ENCODE measurements around the gene TTLL6.
"Not testable (repeated sequence)": the region's sequence is repeated elsewhere in the genome, so short reads cannot be mapped to it uniquely, and the experiment has no call there.

The TTLL6 gene

DNA sequence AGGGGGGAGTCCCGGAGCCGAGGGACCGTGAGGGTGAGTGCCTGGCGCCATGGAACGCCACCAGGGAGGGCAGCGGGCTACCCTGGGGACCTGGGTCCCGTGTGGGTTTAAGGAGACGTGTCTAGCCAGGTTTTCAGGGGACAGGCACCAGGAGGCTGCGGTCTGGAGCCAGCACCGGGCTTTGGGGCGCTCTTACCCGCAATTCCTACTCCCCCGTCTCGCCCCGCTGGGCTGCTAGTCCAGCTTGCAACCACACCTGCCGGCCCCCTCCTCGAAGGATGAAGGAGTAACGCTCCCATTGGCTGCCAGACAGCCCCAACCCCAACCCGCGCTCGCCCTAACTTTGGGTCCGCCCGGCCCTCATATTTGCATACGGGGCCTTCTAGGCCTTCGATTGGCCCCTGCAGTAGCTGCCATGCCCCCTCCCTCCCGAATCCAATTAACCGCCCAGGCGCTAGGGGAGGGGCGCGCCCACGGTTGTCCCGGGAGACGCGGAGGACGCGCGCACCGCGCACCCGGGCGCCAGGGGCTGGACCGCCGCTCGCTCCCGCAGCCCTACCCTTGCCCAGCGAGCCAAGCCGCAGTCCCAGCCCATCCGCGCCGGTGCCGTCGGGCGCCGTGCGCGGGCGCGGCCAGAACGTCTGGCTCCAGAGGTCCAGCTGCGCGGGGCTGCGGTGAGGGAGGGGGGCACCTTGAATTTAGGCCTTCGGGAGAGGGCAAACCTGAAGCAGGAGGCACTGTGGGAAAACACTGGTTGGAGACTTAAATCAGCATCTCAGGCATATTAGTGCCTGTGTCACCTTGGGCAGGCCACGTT lies at the start of gene TTLL6:
Gene TTLL6 (minus strand): TSS at position 456 of the 817 bp plus-strand sequence. CDS start 157 bp downstream, at position 299.
- DNase-seq = peak; percentile 69

DNA sequence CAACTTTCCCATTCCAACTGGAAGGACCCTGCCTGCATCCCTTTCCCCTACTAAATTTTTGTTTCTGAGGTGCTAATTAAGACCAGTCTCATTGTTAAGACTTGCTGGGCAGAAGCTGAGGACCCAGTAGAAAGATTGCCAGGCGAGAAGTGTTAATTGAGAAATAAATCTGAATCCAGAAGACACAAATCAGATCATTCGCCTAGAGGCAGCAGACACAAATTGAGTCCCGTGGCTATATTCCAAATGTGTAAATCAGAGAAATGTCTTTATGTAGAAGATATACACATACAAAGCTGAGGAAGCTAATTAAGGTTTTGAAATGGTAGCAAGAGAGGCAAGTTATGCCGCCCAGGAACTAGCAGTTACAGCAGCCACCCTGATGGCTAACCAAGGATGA lies 43.4 kb upstream of the TTLL6 start:
- no peak for DNase-seq

DNA sequence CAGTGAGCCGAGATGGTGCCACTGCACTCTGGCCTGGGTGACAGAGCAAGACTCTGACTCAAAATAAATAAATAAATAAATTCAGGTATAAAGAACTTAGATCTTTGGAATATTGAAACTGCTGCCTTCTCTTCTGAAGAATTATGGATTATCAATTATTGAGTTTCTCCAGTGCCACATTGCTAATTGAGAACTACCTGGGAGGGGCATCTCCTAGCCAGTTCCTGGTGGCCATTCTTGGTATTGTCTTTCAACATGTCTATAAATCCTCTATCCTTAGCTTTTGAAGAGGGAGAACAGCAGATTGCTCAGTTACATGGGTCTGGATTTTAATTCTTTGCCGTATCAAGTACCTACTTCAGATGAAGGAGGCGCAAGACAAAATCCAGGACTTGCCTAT lies 43.0 kb upstream of the TTLL6 start:
- no peak for DNase-seq

DNA sequence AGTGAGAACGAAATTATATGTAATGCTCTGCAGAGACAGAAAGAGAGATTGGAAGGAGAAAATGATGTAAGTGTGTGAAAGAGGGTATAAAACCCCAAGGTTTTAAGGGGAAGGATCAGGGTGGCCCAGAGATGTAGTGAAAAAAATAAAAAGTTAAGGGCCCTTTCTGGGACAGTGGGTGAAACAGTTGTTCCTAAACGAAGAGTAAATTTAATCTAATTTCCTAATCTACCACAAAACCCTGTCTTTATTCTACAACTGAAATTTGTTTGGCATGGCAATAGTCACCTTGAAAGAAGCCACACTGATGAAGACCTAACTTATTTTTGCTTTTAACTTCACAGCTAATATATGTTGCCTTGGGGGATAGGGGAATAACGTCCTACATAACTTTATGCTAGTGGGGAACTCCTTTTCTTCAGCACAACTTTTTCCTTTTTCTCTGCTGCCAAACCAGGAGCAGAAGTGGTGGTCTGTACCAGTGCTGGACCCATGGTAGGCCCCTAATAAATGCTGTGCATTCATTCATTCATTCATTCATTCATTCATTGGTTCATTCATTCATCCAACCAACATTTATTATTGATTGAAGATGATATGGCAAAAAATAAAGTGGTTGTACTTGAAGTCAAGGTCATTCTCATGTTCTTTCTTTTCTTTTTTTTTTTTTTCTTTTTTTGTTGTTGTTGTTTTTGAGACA lies 39.2 kb upstream of the TTLL6 start:
- DNase-seq = no peak

GRCh38 chr17:48854774-48855476 lies 37.9 kb upstream of the TTLL6 start:
- no peak for DNase-seq

DNA sequence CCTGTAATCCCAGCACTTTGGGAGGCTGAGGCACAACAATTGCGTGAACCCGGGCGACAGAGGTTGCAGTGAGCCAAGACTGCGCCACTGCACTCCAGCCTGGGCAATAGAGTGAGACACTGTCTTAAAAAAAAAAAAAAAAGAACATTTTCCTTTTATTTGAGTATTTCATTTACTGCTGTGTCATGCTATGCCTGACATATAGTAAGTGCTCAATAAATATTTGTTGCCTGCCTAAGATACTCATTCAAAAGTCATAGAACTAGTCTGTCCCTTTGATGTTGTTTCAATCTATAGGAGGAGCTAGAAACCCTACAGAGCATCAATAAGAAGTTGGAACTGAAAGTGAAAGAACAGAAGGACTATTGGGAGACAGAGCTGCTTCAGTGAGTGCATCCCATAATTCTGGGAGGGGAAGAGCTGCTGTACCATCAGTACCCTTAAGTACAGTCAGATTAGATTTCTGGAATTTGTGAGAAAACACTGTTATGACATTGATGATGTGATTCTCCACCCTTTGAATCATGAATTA lies 33.8 kb upstream of the TTLL6 start:
- DNase-seq = no peak

GRCh38 chr17:48843187-48843900 lies 26.3 kb upstream of the TTLL6 start:
- no peak for DNase-seq

DNA sequence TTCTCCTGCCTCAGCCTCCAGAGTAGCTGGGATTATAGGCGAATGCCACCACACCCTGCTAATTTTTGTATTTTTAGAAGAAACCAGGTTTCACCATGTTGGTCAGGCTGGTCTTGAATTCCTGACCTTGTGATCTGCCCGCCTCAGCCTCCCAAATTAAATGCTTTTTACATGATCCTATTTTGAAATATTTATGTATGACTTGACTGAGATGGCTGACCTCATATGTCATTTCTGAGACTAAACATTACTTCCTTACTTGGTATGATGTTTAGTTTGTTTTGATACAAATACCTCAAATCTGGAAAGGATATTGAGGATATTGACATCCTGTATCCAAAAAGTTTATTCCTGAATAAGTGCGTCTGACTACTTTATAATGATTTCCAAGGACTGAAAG lies 25.7 kb upstream of the TTLL6 start:
- DNase-seq = no peak

- peak; percentile 13 for DNase-seq
Observed at GRCh38 chr17:48841395-48841831, 24.4 kb upstream of the TTLL6 start.

GRCh38 chr17:48840441-48840840 lies 23.4 kb upstream of the TTLL6 start:
- DNase-seq = no peak

GRCh38 chr17:48837458-48837857 lies 20.4 kb upstream of the TTLL6 start:
- not testable (repeated sequence) for DNase-seq

DNA sequence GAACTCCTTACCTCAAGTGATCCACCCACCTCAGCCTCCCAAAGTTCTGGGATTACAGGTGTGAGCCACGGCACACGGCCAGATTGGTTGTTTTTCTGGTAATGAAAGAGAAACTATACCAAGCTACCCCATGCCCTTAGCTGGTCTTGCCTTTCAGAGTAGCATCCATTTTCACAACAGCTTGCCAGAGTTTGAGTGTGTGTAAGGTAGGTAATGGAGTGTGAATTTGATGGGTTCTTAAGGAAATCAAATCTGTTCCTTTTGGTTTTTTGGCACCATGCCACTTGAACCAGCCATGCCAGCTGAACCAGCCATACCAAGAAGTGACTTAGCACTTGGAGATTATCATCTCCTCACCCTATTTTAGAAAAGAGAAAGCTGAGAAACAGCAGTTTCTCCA lies 18.9 kb upstream of the TTLL6 start:
- no peak for DNase-seq

GRCh38 chr17:48834973-48835372 lies 17.9 kb upstream of the TTLL6 start:
- no peak for DNase-seq

DNA sequence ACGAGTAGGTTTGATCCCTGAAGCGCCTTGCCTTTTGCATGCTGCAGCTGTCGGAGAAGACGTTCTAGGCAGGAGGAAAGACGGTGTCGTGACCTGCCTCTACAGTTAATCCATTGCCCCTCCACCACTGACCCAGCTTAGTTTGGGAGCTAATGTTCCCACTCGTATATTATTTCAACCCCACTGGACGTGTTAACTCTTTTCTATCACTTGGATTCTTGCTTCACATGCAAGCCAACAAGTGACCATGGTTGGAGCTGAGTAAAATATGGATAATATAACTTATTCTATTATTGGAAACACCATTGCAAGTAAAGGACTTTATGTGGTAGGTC lies 14.5 kb upstream of the TTLL6 start:
- no peak for DNase-seq

- peak; percentile 87 for DNase-seq
Observed at GRCh38 chr17:48830840-48831548, 14.0 kb upstream of the TTLL6 start, which contains the start of gene CALCOCO2. Gene CALCOCO2 (plus strand): TSS chr17:48831035. CDS start chr17:48841708, 10,673 bp downstream.

DNA sequence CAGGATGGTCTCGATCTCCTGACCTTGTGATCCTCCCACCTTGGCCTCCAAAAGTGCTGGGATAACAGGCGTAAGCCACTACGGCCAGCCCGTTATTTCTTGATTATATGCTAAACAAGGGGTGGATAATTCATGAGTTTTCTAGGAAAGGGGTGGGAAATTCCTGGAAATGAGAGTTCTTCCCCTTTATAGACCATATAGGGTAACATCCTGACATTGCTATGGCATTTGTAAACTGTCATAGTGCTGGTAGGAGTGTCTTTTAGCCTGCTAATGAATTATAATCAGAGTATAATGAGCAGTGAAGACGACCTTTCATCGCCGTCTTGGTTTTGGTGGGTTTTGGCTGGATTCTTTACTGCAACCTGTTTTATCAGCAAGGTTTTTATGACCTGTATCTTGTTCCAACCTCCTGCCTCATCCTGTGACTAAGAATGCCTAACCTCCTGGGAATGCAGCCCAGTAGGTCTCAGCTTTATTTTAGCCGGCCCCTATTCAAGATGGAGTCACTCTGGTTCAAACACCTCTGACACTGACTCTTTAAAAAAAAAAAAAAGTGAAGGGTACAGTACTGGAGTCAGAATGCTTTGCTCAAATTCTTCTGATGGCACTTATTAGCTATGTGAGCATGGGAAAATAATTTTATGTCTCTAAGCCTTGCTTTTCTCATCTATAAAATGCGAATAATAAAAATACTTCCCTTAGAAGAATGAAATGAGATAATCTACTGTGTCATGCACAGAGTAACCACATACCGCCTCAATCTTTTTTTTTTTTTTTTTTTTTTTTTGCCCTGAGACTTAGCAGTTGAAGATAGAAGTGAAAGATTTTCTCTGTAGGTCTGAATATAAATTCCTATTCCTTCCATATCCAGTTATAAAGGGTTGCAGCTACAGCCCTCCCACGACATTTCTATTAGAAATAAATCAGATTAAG lies 8.7 kb upstream of the TTLL6 start:
- DNase-seq = no peak

DNA sequence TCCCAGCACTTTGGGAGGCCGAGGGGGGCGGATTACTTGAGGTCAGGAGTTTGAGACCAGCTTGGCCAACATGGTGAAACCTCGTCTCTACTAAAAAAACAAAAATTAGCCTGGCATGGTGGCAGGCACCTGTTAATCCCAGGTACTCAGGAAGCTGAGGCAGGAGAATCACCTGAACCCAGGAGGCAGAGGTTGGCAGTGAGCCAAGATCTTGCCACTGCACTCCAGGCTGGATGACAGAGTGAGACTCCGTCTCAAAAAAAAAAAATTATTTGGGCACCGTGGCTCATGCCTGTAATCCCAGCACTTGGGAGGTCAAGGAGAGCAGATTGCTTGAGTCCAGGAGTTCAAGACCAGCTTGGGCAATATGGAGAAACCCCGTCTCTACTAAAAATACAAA lies 3.9 kb upstream of the TTLL6 start:
- not testable (repeated sequence) for DNase-seq

GRCh38 chr17:48819466-48819865 lies 2.4 kb upstream of the TTLL6 start:
- no peak for DNase-seq

DNA sequence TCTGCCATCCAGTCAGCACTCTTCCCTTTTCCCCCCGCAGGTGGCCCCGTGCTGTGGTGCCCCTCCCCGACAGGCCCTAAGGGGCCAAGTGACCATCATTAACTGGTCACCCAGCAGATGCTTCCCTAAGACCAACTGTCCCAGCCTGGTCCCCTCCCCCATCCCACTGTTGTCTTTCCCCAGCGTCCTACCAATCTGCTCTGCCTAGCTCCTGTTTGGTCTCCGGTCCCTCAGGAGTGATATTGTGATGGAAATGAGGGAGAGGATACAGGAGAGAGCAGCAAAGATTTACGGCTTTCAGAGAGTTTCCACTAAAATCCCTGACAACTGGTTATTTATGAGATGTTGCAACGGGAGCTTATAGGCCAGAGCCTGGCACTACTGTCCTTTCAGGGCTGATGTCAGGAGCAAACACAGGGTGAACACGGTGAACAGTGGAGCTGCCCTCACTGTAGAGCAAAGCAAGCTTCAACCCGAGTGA lies 1.4 kb upstream of the TTLL6 start:
- DNase-seq = no peak

GRCh38 chr17:48816438-48816773 lies 623 bp downstream of the TTLL6 start:
- no peak for DNase-seq

- DNase-seq = no peak
Observed at GRCh38 chr17:48815311-48815710, 1.7 kb downstream of the TTLL6 start.
